SIG-M5 treated with dmso at 0.1 percent for 504 hours (cell line): ENCODE results near the gene TEX19.

ENCODE experiments used
- DNase-seq: peaks from one replicate; lab custom pipeline; 2025; ENCODE audit not compliant: unreplicated experiment; lab: John Stamatoyannopoulos, UW

The TEX19 gene

GRCh38 chr17:82388223-82388921 is 29.3 kb downstream of the TEX19 start:
- DNase-seq, result no peak

DNA sequence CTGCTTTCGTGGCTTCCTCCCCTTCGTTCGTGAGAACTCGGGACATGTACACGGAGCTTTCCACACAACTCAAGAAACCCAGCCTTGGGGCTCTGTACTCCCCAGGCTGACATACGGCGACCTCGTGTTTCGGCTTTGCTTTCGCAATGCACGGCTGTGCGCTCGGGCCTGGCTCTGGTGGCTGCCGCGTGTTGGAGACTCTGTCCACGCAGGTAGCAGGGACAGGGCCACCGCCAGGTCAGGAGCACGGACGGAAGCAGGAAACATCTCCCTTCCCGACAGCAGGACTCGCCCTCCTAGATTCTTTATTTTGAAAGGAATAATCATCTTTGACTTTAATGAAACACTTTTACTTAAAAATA is 29.9 kb downstream of the TEX19 start:
- DNase-seq, result peak; percentile 27

GRCh38 chr17:82389379-82389778 is 30.3 kb downstream of the TEX19 start:
- DNase-seq, result no peak

GRCh38 chr17:82390015-82390859 is 31.2 kb downstream of the TEX19 start:
- no peak for DNase-seq

DNA sequence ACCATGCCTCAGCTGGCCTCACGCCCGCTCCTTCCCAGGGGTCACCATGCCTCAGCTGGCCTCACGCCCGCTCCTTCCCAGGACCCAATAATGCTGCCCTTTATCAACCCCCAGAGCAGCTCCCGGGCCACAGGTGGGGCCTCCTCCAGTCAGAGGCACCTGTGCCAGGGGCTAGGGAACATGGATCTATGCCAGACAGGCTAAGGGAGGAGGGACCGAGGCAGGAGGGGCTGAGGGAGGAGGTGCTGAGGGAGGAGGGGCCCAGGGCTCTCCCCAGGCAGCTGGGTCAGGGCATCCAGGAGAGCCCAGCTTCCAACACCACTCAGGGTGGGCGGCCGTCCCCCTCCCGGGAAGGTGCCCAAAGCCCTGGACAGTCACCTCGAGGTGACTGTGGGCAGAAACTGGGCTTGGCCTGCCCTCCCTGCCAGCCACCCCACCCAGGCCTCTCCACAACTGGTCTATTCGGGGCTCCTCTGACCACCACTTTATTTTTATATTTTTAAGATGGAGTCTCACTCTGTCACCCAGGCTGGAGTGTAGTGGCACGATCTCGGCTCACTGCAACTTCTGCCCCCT is 31.9 kb downstream of the TEX19 start:
- DNase-seq, result no peak

GRCh38 chr17:82391496-82392066 is 32.5 kb downstream of the TEX19 start:
- no peak for DNase-seq

DNA sequence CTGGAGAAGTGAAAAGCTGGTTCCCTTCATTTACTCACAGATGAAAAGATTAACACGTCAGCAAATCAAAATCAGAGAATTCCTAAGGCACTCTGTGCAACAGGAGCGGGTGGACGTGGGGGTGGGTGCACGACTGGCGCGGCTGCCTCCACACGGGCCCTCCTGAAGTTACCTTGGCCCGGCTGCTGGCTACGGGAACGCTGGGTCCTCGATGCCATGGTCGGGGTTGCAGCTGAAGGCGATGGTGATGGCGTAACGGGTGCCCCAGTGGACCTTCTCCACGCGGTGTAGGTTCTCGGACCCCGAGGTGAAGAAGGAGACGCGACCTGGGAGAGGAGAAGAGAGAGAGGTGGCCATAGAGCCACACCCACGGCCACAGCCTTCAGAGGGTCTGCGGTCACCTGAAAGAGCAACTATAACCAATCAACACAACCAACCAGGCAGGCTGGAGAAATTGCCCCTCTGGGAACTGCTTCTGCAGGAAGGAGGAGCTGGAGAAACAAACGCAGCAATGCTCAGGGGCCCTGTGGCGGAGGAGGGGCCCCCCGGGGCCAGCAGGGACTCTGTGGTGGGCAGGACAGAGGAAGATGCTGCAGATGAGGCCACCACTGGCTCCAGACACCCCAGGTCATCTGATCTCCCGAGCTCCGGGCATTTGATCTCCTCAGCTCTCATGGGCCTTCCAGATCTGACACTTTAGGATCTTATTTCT is 33.3 kb downstream of the TEX19 start:
- no peak for DNase-seq

DNA sequence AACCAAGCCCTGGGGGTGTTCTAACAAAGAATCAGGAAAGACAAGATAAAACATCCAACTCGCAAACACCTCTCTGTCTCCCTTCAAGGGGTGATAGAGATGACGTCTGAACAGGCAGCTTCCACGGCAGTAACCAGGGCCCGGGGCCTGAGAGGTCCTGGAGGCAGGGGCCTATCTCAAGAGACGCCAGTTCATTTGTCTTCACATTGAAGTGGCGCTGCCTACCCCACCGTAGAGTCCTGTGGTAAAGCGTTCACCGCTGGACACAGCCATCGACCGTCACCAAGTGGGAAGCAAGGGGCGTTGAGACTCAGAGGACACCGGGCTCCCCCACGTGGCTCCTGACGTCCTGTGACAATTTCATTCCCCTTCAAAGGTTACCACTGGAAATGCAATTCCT is 33.9 kb downstream of the TEX19 start:
- no peak for DNase-seq

- DNase-seq, result no peak
Observed at GRCh38 chr17:82394278-82394677, 35.2 kb downstream of the TEX19 start.

DNA sequence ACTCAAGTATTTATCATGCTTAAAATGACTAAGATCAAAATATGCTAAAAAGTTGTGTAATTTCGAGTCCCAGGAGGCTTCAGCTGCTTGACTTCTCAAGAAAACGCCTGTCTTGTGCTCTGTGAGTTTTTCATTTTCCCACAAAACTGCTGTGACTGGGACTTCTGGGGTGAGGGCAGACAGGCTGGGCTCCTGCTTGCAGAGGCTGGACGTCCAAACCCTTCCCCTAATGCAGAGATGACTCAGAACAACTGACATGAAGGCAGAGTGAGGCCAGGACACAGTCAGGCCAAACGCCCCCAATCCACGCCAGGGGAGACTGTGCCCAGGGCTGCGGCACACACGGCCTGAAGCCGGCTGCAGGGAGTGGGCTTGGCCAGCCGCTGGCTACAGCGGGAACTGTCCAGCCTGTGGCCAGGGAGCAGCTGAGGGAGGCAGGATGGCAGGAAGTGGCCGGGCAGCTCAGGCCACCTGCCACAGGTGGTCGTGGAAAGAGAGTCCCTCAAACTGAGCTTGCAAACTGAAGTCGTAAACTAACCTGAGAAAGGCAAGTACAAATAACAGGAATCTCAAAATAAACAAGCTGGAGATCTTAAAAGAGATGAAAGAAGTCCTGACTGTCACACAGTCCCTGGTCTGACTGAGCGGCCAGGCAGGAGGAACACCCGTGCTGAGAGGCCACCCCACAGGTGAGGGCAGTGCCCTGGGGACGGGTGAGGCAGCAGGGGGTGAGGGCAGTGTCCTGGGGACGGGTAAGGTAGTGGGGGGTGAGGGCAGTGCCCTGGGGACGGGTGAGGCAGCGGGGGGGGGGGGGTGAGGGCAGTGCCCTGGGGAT is 37.8 kb downstream of the TEX19 start:
- DNase-seq, result no peak

GRCh38 chr17:82397449-82398335 is 38.6 kb downstream of the TEX19 start:
- no peak for DNase-seq

DNA sequence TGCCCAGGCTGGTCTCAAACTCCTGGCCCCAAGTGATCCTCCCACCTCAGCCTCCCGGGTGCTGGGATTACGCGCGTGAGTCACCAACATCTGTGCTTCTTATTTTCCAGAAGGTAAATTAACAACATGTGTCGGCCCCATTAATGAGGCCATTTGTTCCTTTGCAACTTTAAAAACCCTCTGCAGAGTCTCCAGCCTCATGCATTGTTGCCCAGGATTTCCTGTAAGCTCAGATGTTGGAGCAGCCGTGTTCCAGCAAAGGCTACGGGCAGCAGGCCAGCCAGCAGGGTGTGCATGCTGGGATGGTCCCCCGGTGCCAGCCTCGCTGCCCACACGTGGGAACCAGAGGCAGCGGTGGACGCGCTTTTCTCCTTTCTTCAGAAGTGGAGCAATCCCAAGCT is 40.0 kb downstream of the TEX19 start:
- DNase-seq, result no peak

GRCh38 chr17:82399601-82400101 is 40.6 kb downstream of the TEX19 start:
- no peak for DNase-seq

- peak; percentile 87 for DNase-seq
Observed at GRCh38 chr17:82400206-82400605, 41.2 kb downstream of the TEX19 start.

- DNase-seq, result peak; percentile 90
Observed at GRCh38 chr17:82400830-82401229, 41.8 kb downstream of the TEX19 start.

GRCh38 chr17:82402865-82403264 is 43.8 kb downstream of the TEX19 start:
- DNase-seq, result no peak

DNA sequence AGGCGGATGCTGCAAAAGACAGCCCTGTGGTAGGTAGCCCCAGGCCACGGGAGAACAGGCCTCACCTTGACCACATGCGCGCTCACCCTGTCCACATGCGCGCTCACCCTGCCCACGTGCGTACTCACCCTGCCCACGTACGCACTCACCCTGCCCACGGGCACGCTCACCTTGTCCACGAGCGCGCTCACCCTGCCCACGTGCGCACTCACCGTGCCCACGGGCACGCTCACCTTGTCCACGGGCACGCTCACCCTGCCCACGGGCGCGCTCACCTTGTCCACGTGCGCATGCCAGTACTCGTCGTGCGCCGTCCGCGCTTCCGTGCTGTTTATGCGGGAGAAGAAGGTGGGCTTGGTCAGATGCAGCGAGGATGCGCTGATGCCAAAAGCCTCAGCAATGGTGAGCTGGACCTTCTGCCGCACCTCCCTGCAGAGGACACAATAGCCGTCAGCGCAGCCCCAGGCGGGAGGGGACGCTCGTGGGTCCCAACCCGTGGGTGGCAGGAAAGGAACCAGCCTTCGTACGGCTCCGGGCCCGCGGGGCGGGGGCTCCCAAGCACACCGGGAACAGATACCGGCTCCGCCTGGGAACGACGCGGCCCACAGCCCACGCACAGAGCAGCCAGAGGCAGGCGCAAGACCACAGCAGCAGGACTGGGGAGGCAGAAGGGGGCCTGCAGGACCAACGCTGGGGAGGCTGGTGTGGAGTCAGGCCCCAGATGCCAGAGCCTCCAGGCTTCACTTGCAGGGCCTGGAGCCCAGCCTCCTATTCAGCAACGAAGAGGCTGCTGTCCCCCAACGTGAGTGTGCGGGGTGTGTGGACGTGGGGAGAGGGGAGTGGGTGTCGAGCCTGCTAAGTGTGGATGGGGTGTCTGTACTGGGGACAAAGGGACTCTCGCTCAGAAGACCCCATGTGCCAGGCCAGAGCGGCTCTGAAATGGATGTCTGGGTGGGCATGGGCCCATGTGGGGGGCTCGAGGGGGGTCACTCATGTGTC is 44.9 kb downstream of the TEX19 start:
- DNase-seq, result no peak

DNA sequence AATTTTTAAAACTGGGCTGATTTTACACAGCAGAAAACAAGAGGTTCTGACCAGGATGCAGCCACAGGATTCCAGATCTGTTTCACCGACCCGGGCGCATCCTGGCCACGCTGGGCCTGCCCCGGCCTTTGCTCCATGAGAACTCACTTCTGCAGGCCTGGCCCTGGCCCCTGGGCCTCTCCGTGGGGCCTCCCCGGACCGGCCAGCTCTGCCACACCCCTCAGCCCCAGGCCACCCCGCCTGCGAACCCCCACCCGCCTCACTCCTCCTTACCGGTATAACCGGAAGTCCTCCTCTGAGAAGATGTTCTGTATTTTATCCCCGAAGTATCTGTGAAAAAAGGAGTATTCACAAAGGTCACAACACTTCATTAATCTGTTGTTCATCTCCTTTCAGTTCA is 46.0 kb downstream of the TEX19 start:
- DNase-seq, result no peak
